Stomach (tissue), 9 donors: ENCODE data around the gene DIABLO. TPM values are rescaled to one million over a fixed set of nuclear protein-coding genes. Genes with fewer than 3 reads are reported as not detected.

ENCODE experiments used
- DNase-seq, 2 donors: peaks; one replicate each; pipeline versions ENCODE4 v3.0.0 to v3.0.0-alpha.2; 2013 to 2019
- H3K27ac ChIP-seq, 5 donors: fragments of 200-600 bp in 4 of 5; sonication (generic) in 4 of 5; one replicate each; pipeline ENCODE4 v1.5.1; 2013 to 2019; ENCODE audit warnings: mild to moderate bottlenecking in 1 of 5, moderate library complexity in 1 of 5
- H3K27me3 ChIP-seq, 3 donors: fragments of 200-600 bp; sonication (generic); one replicate each; pipeline ENCODE4 v1.5.1; 2017 to 2019; ENCODE audit warnings: mixed run types in 1 of 3
- H3K36me3 ChIP-seq, 4 donors: fragments of 200-600 bp; sonication (generic); 1 replicate in 3 of 4; 2 replicates in 1 of 4; pipeline ENCODE4 v1.5.1; 2016 to 2019
- H3K4me1 ChIP-seq, 4 donors: fragments of 200-600 bp; sonication (generic); one replicate each; pipeline ENCODE4 v1.5.1; 2016 to 2019
- H3K4me3 ChIP-seq, 4 donors: fragments of 200-600 bp; sonication (generic) in 3 of 4; one replicate each; pipeline ENCODE4 v1.5.1; 2016 to 2019; ENCODE audit warnings: mild to moderate bottlenecking in 1 of 4
- H3K9me3 ChIP-seq, 4 donors: fragments of 200-600 bp; sonication (generic); one replicate each; pipeline ENCODE4 v1.5.1; 2016 to 2019
- EP300 ChIP-seq: sonication (generic); formaldehyde crosslinking; IDR thresholded peaks from one replicate; pipeline ENCODE4 v1.6.1; 2017; ENCODE audit warnings: antibody characterized with exemption
- POLR2A ChIP-seq, 4 donors: fragments of 450-650 bp; IDR thresholded peaks; one replicate each; pipeline ENCODE4 v1.6.1; 2016; ENCODE audit warnings: antibody characterized with exemption in 4 of 4, control low read depth in 2 of 4, mild to moderate bottlenecking in 1 of 4, moderate library complexity in 1 of 4
- POLR2AphosphoS5 ChIP-seq, 3 donors: sonication (generic); formaldehyde crosslinking; IDR thresholded peaks; one replicate each; pipeline ENCODE4 v1.6.1; 2016; ENCODE audit warnings: antibody characterized with exemption in 3 of 3
- WGBS, 5 donors: extraction: QIAGEN DNeasy Blood & Tissue Kit in 3 of 5; methylation state at CpG; one replicate each; pipeline versions ENCODE4 v1.1.5 to v1.1.7; 2013 to 2018; 5-methylcytosine and 5-hydroxymethylcytosine counted together
- intact Hi-C: fragments of 100-400 bp; cut with DNase I; formaldehyde crosslinking; loops from one replicate; pipeline ENCODE4 v1.15.1; 2023; ENCODE audit warnings: low total_unique reads
- polyA plus RNA-seq, 3 donors: library from polyadenylated mRNA; stranded (reverse); fragments of 200-250 nt; gene quantifications; one replicate each; pipeline ENCODE4 v1.2.3, GENCODE V29; 2013
- total RNA-seq, 5 donors: library from RNA; depleted of rRNA; stranded (reverse); fragments of >200 nt; gene quantifications; one replicate each; pipeline versions ENCODE4 v1.1.0 to v1.2.3, GENCODE V29; 2014 to 2016
- TF ChIP-seq, protein P1 (sequence below), 7 experiments: fragments of 450-650 bp in 4 of 7; fragments of 200-600 bp in 3 of 7; sonication (generic) in 3 of 7; IDR thresholded peaks; one replicate each; pipeline ENCODE4 v1.5.1; 2016 to 2019; ENCODE audit warnings: antibody characterized with exemption in 7 of 7, control low read depth in 2 of 7, mild to moderate bottlenecking in 1 of 7
- donor health status: healthy with polysubstance abuse.
- donor health status: Bipolar disorder and iron deficiency.
- donor health status: healthy.

Gene DIABLO
- total and polyA plus RNA-seq, 8 donors, result 11.9 to 62.2 (median 44.3) TPM

DNA sequence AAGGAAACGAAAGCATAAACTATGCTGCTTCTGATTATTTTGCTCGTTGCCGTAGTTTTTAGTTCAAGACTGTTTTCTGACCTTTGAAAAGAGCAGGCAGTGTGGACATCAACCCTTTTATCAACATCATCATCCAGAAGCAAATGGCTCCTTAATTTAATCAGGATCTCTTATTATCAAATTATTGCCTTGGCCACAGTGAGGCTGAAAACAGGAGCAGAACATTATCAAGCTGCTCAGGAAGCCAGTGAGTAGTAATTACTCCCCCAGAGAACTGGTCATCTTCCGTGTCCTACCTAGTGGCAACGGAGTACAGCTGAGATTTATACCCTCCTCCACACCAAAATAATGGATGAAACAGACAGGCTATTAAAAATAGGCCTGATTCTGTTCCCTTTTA is 2.2 kb upstream of the DIABLO start:
- Histone ChIP-seq H3K27ac (no peak overlapping the region), H3K36me3 (peaks cover 19 to 68% (median 56%) of the 10 kb centered on the region in 4 donors), H3K4me3 (no peak overlapping the region), H3K27me3 (no peaks in the 10 kb centered on the region), H3K4me1 (peaks cover 20 to 36% (median 29%) of the 10 kb centered on the region in 4 donors), H3K9me3 (no peaks in the 10 kb centered on the region)
- 88 to 96% (median 90%) methylated on average over 5 of the region's 5 CpGs for WGBS, 5 donors
- DNase-seq, result peak in 1 of 2 donors; percentile 29
- TF ChIP-seq POLR2A (IDR thresholded peaks at IDR 0.05) (no peak), POLR2AphosphoS5 (IDR thresholded peaks at IDR 0.05) (no peak), EP300 (no peak)
- TF ChIP-seq, protein P1, sequence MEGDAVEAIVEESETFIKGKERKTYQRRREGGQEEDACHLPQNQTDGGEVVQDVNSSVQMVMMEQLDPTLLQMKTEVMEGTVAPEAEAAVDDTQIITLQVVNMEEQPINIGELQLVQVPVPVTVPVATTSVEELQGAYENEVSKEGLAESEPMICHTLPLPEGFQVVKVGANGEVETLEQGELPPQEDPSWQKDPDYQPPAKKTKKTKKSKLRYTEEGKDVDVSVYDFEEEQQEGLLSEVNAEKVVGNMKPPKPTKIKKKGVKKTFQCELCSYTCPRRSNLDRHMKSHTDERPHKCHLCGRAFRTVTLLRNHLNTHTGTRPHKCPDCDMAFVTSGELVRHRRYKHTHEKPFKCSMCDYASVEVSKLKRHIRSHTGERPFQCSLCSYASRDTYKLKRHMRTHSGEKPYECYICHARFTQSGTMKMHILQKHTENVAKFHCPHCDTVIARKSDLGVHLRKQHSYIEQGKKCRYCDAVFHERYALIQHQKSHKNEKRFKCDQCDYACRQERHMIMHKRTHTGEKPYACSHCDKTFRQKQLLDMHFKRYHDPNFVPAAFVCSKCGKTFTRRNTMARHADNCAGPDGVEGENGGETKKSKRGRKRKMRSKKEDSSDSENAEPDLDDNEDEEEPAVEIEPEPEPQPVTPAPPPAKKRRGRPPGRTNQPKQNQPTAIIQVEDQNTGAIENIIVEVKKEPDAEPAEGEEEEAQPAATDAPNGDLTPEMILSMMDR (IDR thresholded peaks at IDR 0.05), result no peak
- intact Hi-C loops, result no loop called here

DNA sequence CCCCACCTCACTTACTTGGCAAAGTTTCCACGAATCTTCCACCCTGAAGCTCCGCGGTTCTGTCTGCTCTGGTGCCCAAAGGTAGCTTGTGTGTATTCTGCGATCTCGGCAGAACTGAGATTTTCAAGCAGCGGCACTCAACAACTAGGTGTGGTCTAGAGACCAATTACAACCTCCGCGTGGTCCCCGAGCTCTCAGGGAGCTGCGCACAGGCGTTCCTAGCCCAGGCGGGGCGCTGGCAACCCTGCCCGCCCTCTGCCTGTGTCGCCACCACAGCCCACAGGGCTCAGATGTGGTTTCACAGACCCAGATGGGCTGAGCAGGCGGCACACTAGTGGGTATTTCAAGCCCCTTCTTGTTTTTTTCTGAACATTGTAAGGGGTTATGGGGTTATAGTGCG is 1.5 kb upstream of the DIABLO start:
- peak in 1 of 2 donors; percentile 50 for DNase-seq
- TF ChIP-seq EP300 (no peak), POLR2A (IDR thresholded peaks at IDR 0.05) (no peak), POLR2AphosphoS5 (IDR thresholded peaks at IDR 0.05) (no peak)
- TF ChIP-seq, protein P1 (IDR thresholded peaks at IDR 0.05), result no peak
- WGBS, 5 donors, result 84 to 88% (median 87%) methylated on average over 17 of the region's 17 CpGs
- H3K27ac ChIP-seq, result no peak overlapping the region
- H3K9me3 ChIP-seq, result no peaks in the 10 kb centered on the region
- intact Hi-C loops, result no loop called here
- H3K27me3 ChIP-seq, result no peaks in the 10 kb centered on the region
- H3K4me1 ChIP-seq, result peaks cover 20 to 43% (median 33%) of the 10 kb centered on the region in 4 donors
- H3K36me3 ChIP-seq, result peaks cover 13 to 68% (median 56%) of the 10 kb centered on the region in 4 donors
- H3K4me3 ChIP-seq, result no peak overlapping the region

DNA sequence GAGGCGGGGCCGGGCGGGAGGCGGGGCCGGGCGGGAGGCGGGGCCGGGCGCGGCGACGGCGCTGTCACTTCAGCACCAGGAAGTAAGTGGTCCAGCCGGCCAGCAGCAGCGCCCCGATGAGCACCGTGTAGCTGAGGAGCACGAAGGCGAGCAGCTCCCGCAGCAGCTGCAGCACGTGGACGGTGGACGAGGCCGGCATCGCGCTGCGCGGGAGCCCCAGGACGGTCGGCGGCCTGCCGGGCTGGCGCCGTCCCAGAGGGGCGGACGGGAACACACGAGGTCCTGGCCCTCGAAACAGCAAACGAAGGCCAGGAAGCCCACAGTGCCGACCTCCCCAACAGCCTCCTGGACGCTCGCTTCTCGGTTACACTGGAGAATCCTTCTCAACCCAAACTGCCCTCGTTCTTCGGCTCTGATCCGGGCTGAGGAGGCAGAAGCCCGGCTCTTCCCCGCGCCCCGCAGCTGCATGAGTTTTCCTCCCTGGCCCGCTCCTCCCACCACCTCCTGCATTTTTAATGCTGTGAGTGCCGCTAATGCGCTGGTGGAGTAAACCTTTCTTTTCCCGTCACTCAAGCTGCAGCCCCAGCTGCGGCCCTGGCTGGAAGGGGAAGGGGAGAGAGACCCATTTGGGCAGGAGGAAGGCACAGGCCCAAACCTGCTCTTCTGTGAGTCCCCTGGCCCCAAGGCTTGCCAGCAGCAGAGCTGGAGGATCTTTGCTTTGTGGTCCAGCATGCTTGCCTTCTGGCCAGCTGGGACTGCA is 694 bp upstream of the DIABLO start:
- Histone ChIP-seq H3K36me3 (peaks cover 9 to 67% (median 56%) of the 10 kb centered on the region in 4 donors), H3K9me3 (no peaks in the 10 kb centered on the region), H3K4me1 (peaks cover 20 to 43% (median 34%) of the 10 kb centered on the region in 4 donors), H3K27ac (peak overlapping the region; percentile 63 to 100 (median 71)), H3K27me3 (no peaks in the 10 kb centered on the region), H3K4me3 (peak overlapping the region; percentile 45 to 98 (median 50))
- TF ChIP-seq POLR2AphosphoS5 (IDR thresholded peaks at IDR 0.05), result peak in 1 of 3 donors; percentile 32
- no peak for TF ChIP-seq POLR2A (IDR thresholded peaks at IDR 0.05)
- intact Hi-C loops, result no loop called here
- 7 to 32% (median 10%) methylated on average over 13 to 55 of the region's 55 CpGs for WGBS, 5 donors
- DNase-seq, result no peak

DNA sequence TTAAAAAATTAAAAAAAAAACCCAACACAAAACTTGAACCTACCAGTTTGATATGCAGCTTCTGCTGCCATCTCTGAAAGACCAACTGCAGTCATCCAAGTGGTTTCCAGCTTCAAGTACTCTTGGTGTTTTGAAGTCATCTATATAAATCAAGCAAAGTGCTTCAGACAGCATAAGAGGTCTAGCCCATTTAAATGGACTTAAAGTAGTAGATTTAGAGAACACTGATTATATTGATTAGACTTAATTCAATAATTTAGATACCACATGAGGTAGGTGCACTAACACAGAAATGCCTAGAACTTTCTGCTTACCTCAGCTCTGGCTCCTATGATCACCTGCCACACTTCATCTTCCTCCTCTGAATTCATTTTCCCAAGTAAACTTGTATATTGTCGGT is 9.4 kb downstream of the DIABLO start:
- no peak overlapping the region for H3K4me3 ChIP-seq
- H3K27me3 ChIP-seq, result no peaks in the 10 kb centered on the region
- H3K36me3 ChIP-seq, result peaks cover 68 to 100% (median 100%) of the 10 kb centered on the region in 4 donors
- no peaks in the 10 kb centered on the region for H3K9me3 ChIP-seq
- WGBS, 5 donors, result 95 to 97% (median 97%) methylated on average over 1 of the region's 1 CpG
- intact Hi-C loops, result no loop called here
- H3K4me1 ChIP-seq, result peaks cover 0 to 4% (median 0%) of the 10 kb centered on the region in 4 donors
- no peak overlapping the region for H3K27ac ChIP-seq
- TF ChIP-seq EP300 (no peak), POLR2AphosphoS5 (IDR thresholded peaks at IDR 0.05) (no peak), POLR2A (IDR thresholded peaks at IDR 0.05) (no peak)
- TF ChIP-seq, protein P1 (IDR thresholded peaks at IDR 0.05), result no peak
- no peak for DNase-seq

DNA sequence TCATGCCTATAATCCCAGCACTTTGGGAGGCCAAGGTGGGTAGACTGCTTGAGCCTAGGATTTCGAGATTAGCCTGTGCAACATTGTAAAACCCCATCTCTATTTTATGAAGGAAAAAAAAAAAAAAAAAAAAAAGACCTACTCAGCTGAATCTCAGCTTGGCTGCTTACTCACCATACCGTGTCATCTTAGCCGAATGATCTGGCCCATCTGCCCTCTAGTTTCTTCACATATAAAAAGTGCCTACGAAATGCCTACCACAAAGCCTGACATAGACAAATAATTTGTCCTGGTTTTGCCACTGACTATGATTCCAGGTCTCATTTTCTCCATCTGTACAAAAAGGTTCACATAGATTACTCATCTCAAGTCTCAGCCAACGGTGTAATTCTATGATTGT is 10.1 kb downstream of the DIABLO start:
- Histone ChIP-seq H3K36me3 (peaks cover 68 to 100% (median 100%) of the 10 kb centered on the region in 4 donors), H3K4me1 (no peaks in the 10 kb centered on the region), H3K4me3 (no peak overlapping the region), H3K9me3 (no peaks in the 10 kb centered on the region), H3K27ac (no peak overlapping the region), H3K27me3 (no peaks in the 10 kb centered on the region)
- WGBS, 5 donors, result 72 to 93% (median 92%) methylated on average over 5 of the region's 5 CpGs
- no peak for DNase-seq
- TF ChIP-seq, protein P1 (IDR thresholded peaks at IDR 0.05), result no peak
- TF ChIP-seq EP300 (no peak), POLR2AphosphoS5 (IDR thresholded peaks at IDR 0.05) (no peak), POLR2A (IDR thresholded peaks at IDR 0.05) (no peak)
- intact Hi-C loops, result no loop called here
